WERI-Rb-1 (cell line): ENCODE data around the gene ULK1.
"Not testable (repeated sequence)": the region's sequence is repeated elsewhere in the genome, so short reads cannot be mapped to it uniquely, and the experiment has no call there.

Experiments used
- DNase-seq: peaks from one replicate; pipeline ENCODE4 v3.0.0-alpha.2; 2020
- H3K27ac ChIP-seq: fragments of 250-450 bp; sonication (Bioruptor Pico); 2 replicates; pipeline ENCODE4 v1.5.1; 2020; ENCODE audit warnings: mild to moderate bottlenecking, moderate library complexity
- H3K27me3 ChIP-seq: fragments of 250-450 bp; sonication (Bioruptor Pico); 2 replicates; pipeline ENCODE4 v1.5.1; 2021; ENCODE audit warnings: mild to moderate bottlenecking, low read depth, moderate library complexity; ENCODE audit not compliant: insufficient read depth, severe bottlenecking
- H3K36me3 ChIP-seq: fragments of 250-450 bp; sonication (Bioruptor Pico); 2 replicates; pipeline ENCODE4 v1.5.1; 2020; ENCODE audit warnings: mild to moderate bottlenecking, moderate library complexity
- H3K4me3 ChIP-seq: 2 replicates; pipeline ENCODE4 v1.5.1; 2011; ENCODE audit warnings: low read depth, mild to moderate bottlenecking, control low read depth, low read length
- H3K9me3 ChIP-seq: fragments of 250-450 bp; sonication (Bioruptor Pico); 2 replicates; pipeline ENCODE4 v1.5.1; 2021; ENCODE audit warnings: mild to moderate bottlenecking, moderate library complexity; ENCODE audit not compliant: severe bottlenecking
- CTCF ChIP-seq: IDR thresholded peaks from 2 replicates; pipeline ENCODE4 v1.5.1; 2011; ENCODE audit warnings: low read depth, mild to moderate bottlenecking, control low read depth, inconsistent platforms, low read length

The ULK1 gene

GRCh38 chr12:131869871-131870418 is 24.5 kb upstream of the ULK1 start:
- no peak for TF ChIP-seq CTCF

GRCh38 chr12:131871677-131872076 is 22.7 kb upstream of the ULK1 start:
- H3K27ac ChIP-seq = no peak overlapping the region

More at GRCh38 chr12:131869871-131870418, 24.5 kb upstream of the ULK1 start:
- Histone ChIP-seq H3K27me3 (no peaks in the 10 kb centered on the region), H3K27ac (no peak overlapping the region), H3K9me3 (peaks cover 10% of the 10 kb centered on the region), H3K4me3 (no peak overlapping the region), H3K36me3 (no peaks in the 10 kb centered on the region)
- DNase-seq = no peak

GRCh38 chr12:131872154-131873051 is 22.0 kb upstream of the ULK1 start:
- no peak for DNase-seq
- no peak for TF ChIP-seq CTCF
- Histone ChIP-seq H3K9me3 (peaks cover 10% of the 10 kb centered on the region), H3K4me3 (no peak overlapping the region), H3K27me3 (no peaks in the 10 kb centered on the region), H3K27ac (no peak overlapping the region), H3K36me3 (no peaks in the 10 kb centered on the region)

More at GRCh38 chr12:131871677-131872076, 22.7 kb upstream of the ULK1 start:
- Histone ChIP-seq H3K27me3 (no peaks in the 10 kb centered on the region), H3K4me3 (no peak overlapping the region), H3K36me3 (no peaks in the 10 kb centered on the region), H3K9me3 (peaks cover 10% of the 10 kb centered on the region)
- TF ChIP-seq CTCF = no peak
- no peak for DNase-seq

- no peak for DNase-seq
- Histone ChIP-seq H3K9me3 (peaks cover 10% of the 10 kb centered on the region), H3K27me3 (no peaks in the 10 kb centered on the region), H3K36me3 (no peaks in the 10 kb centered on the region), H3K27ac (no peak overlapping the region), H3K4me3 (no peak overlapping the region)
- TF ChIP-seq CTCF = no peak
These were observed 21.1 kb upstream of the ULK1 start for GRCh38 chr12:131873293-131873692.

GRCh38 chr12:131874972-131875371 is 19.4 kb upstream of the ULK1 start:
- not testable (repeated sequence) for H3K4me3 ChIP-seq, H3K36me3 ChIP-seq, DNase-seq, H3K27ac ChIP-seq, H3K27me3 ChIP-seq
- H3K9me3 ChIP-seq = peaks cover 10% of the 10 kb centered on the region

- not testable (repeated sequence) for H3K36me3 ChIP-seq
These were observed 17.2 kb upstream of the ULK1 start for GRCh38 chr12:131877216-131877615.

GRCh38 chr12:131878436-131878835 is 16.0 kb upstream of the ULK1 start:
- DNase-seq, H3K27me3 ChIP-seq, H3K27ac ChIP-seq, H3K4me3 ChIP-seq, H3K36me3 ChIP-seq, H3K9me3 ChIP-seq: not testable (repeated sequence)

More at GRCh38 chr12:131877216-131877615, 17.2 kb upstream of the ULK1 start:
- H3K27me3 ChIP-seq, H3K27ac ChIP-seq, H3K4me3 ChIP-seq, DNase-seq: not testable (repeated sequence)
- peaks cover 10% of the 10 kb centered on the region for H3K9me3 ChIP-seq
